Neutrophil (primary cell): ENCODE results near the gene OSBPL3.

Experiments
- H3K27ac ChIP-seq: fragments of 200-600 bp; sonication (generic); 2 replicates; pipeline ENCODE4 v1.5.1; 2016; ENCODE audit warnings: mild to moderate bottlenecking, moderate library complexity
- H3K27me3 ChIP-seq: fragments of 200-600 bp; sonication (generic); 2 replicates; pipeline ENCODE4 v1.6.0; 2016; ENCODE audit warnings: mild to moderate bottlenecking
- H3K36me3 ChIP-seq: fragments of 200-600 bp; sonication (generic); 2 replicates; pipeline ENCODE4 v1.5.1; 2017
- H3K4me1 ChIP-seq, 2 experiments: fragments of 200-600 bp in 1 of 2; sonication (generic) in 1 of 2; 1 replicate in 1 of 2; 2 replicates in 1 of 2; pipeline versions ENCODE4 v1.5.1 to v1.6.1; 2013 to 2016; ENCODE audit warnings: low read depth in 1 of 2, low read length in 1 of 2, mild to moderate bottlenecking in 1 of 2, moderate library complexity in 1 of 2; ENCODE audit not compliant: control insufficient read depth in 1 of 2, insufficient read depth in 1 of 2
- H3K4me3 ChIP-seq, 2 experiments: fragments of 200-600 bp in 1 of 2; sonication (generic) in 1 of 2; 1 replicate in 1 of 2; 2 replicates in 1 of 2; pipeline ENCODE4 v1.5.1; 2013 to 2016; ENCODE audit warnings: low read depth in 1 of 2, low read length in 1 of 2, mild to moderate bottlenecking in 1 of 2, moderate library complexity in 1 of 2
- H3K9me3 ChIP-seq: fragments of 200-600 bp; sonication (generic); 2 replicates; pipeline ENCODE4 v1.5.1; 2016
- CTCF ChIP-seq: fragments of 200-600 bp; sonication (generic); IDR thresholded peaks from 2 replicates; pipeline ENCODE4 v1.5.1; 2016; ENCODE audit warnings: antibody characterized with exemption

Gene OSBPL3

GRCh38 chr7:24951441-24951980, 28.5 kb downstream of the OSBPL3 start:
- Histone ChIP-seq H3K27ac (no peak overlapping the region), H3K4me1 (no peaks in the 10 kb centered on the region), H3K9me3 (no peaks in the 10 kb centered on the region), H3K4me3 (no peak overlapping the region), H3K27me3 (no peaks in the 10 kb centered on the region), H3K36me3 (no peaks in the 10 kb centered on the region)
- TF ChIP-seq CTCF: no peak

- no peak for TF ChIP-seq CTCF
- no peak overlapping the region for H3K4me3 ChIP-seq
- no peaks in the 10 kb centered on the region for H3K4me1 ChIP-seq
- no peaks in the 10 kb centered on the region for H3K36me3 ChIP-seq
- no peaks in the 10 kb centered on the region for H3K27me3 ChIP-seq
- H3K9me3 ChIP-seq: no peaks in the 10 kb centered on the region
- no peak overlapping the region for H3K27ac ChIP-seq
Measured at GRCh38 chr7:24949884-24950283, 30.1 kb downstream of the OSBPL3 start.

GRCh38 chr7:24948739-24949138, 31.2 kb downstream of the OSBPL3 start:
- Histone ChIP-seq H3K27me3 (no peaks in the 10 kb centered on the region), H3K27ac (no peak overlapping the region), H3K36me3 (no peaks in the 10 kb centered on the region), H3K4me3 (no peak overlapping the region), H3K4me1 (no peaks in the 10 kb centered on the region), H3K9me3 (no peaks in the 10 kb centered on the region)
- no peak for TF ChIP-seq CTCF

GRCh38 chr7:24946467-24946866, 33.5 kb downstream of the OSBPL3 start:
- Histone ChIP-seq H3K4me3 (no peak overlapping the region), H3K9me3 (no peaks in the 10 kb centered on the region), H3K4me1 (no peaks in the 10 kb centered on the region), H3K27ac (no peak overlapping the region), H3K36me3 (no peaks in the 10 kb centered on the region), H3K27me3 (no peaks in the 10 kb centered on the region)
- TF ChIP-seq CTCF: no peak

- Histone ChIP-seq H3K4me1 (no peaks in the 10 kb centered on the region), H3K9me3 (no peaks in the 10 kb centered on the region), H3K27me3 (no peaks in the 10 kb centered on the region), H3K27ac (no peak overlapping the region), H3K4me3 (no peak overlapping the region), H3K36me3 (no peaks in the 10 kb centered on the region)
- TF ChIP-seq CTCF: no peak
Measured at GRCh38 chr7:24945899-24946298, 34.1 kb downstream of the OSBPL3 start.
